Measurements from ENCODE around the gene RNF31. TPM values are rescaled to one million over a fixed set of nuclear protein-coding genes. Genes with fewer than 3 reads are reported as not detected.

Gene RNF31
- total and polyA plus RNA-seq, 2 of the 13 experiments (the other 11 are each of a cell fraction or from before 2014, with no cell fraction given) = 48.2 to 86.8 TPM

DNA sequence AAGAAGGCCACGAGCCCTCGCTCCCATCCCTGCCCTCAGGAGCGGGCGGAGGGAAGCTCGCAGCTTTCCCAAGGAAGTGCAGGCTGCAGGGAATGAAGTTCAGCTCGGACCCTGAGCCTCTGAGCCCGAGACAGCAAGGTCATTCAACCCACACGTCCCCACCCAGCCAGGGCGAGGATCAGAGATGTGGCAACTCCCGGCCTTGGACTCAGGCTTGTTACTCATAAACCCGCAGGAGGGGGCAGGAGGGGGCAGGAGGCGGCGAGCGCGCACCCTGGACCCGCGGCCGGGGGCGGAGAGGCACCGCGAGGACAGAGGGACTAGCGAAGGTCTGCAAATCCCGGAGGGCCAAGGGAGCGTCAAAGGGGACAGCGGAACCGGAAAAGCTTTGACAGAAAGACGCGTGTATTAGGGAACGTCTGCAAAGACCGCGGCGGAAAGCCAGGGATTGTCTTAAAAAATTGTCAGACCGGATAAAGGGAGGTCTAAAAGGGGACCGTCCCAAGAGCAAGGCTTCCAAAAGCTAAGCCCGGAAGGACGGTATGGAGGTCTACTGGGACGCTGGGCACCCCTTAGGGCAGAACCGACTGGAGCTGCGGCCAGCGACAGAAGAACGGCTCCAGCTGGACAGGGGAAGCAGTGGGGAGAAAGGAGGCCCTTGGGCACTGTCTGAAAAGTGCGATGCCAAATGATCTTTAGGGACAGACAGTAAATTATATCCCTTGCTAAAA is 33.3 kb upstream of the RNF31 start (continued):
- TF ChIP-seq ZNF776 (CRISPR knock-in tag; IDR thresholded peaks at IDR 0.05) = peak; percentile 89; the same call in 1 of the 2 replicates
- TF ChIP-seq HNRNPLL (IDR thresholded peaks at IDR 0.05; ENCODE audit: low read depth, low read length, poor library complexity, severe bottlenecking) = peak; percentile 14
- peak; percentile 99 for TF ChIP-seq ZNF543 (CRISPR knock-in tag; IDR thresholded peaks at IDR 0.05)
- TF ChIP-seq, protein P1, sequence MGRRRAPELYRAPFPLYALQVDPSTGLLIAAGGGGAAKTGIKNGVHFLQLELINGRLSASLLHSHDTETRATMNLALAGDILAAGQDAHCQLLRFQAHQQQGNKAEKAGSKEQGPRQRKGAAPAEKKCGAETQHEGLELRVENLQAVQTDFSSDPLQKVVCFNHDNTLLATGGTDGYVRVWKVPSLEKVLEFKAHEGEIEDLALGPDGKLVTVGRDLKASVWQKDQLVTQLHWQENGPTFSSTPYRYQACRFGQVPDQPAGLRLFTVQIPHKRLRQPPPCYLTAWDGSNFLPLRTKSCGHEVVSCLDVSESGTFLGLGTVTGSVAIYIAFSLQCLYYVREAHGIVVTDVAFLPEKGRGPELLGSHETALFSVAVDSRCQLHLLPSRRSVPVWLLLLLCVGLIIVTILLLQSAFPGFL (CRISPR knock-in tag; IDR thresholded peaks at IDR 0.05) = no peak
- no peak for TF ChIP-seq SP1 (IDR thresholded peaks at IDR 0.05)
- peak; percentile 76 for TF ChIP-seq SP1 (CRISPR knock-in tag; IDR thresholded peaks at IDR 0.05)
- TF ChIP-seq ZNF589 (CRISPR knock-in tag; conservative IDR thresholded peaks at IDR 0.05) = no peak
- TF ChIP-seq, protein P2, sequence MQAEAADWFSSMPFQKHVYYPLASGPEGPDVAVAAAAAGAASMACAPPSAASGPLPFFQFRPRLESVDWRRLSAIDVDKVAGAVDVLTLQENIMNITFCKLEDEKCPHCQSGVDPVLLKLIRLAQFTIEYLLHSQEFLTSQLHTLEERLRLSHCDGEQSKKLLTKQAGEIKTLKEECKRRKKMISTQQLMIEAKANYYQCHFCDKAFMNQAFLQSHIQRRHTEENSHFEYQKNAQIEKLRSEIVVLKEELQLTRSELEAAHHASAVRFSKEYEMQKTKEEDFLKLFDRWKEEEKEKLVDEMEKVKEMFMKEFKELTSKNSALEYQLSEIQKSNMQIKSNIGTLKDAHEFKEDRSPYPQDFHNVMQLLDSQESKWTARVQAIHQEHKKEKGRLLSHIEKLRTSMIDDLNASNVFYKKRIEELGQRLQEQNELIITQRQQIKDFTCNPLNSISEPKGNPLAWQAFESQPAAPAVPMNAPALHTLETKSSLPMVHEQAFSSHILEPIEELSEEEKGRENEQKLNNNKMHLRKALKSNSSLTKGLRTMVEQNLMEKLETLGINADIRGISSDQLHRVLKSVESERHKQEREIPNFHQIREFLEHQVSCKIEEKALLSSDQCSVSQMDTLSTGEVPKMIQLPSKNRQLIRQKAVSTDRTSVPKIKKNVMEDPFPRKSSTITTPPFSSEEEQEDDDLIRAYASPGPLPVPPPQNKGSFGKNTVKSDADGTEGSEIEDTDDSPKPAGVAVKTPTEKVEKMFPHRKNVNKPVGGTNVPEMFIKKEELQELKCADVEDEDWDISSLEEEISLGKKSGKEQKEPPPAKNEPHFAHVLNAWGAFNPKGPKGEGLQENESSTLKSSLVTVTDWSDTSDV (CRISPR knock-in tag; IDR thresholded peaks at IDR 0.05) = peak; percentile 82; the same call in 1 of the 2 replicates
- peak; percentile 100 for TF ChIP-seq YEATS4 (CRISPR knock-in tag; IDR thresholded peaks at IDR 0.05; ENCODE audit: borderline replicate concordance)
- 0 out of 2 replicates have a peak, but pooled peaks have one; percentile 96 for TF ChIP-seq HMGA1 (CRISPR knock-in tag; conservative IDR thresholded peaks at IDR 0.05)
- TF ChIP-seq ZNF331 (CRISPR knock-in tag; IDR thresholded peaks at IDR 0.05) = peak; percentile 98
- TF ChIP-seq, protein P3, sequence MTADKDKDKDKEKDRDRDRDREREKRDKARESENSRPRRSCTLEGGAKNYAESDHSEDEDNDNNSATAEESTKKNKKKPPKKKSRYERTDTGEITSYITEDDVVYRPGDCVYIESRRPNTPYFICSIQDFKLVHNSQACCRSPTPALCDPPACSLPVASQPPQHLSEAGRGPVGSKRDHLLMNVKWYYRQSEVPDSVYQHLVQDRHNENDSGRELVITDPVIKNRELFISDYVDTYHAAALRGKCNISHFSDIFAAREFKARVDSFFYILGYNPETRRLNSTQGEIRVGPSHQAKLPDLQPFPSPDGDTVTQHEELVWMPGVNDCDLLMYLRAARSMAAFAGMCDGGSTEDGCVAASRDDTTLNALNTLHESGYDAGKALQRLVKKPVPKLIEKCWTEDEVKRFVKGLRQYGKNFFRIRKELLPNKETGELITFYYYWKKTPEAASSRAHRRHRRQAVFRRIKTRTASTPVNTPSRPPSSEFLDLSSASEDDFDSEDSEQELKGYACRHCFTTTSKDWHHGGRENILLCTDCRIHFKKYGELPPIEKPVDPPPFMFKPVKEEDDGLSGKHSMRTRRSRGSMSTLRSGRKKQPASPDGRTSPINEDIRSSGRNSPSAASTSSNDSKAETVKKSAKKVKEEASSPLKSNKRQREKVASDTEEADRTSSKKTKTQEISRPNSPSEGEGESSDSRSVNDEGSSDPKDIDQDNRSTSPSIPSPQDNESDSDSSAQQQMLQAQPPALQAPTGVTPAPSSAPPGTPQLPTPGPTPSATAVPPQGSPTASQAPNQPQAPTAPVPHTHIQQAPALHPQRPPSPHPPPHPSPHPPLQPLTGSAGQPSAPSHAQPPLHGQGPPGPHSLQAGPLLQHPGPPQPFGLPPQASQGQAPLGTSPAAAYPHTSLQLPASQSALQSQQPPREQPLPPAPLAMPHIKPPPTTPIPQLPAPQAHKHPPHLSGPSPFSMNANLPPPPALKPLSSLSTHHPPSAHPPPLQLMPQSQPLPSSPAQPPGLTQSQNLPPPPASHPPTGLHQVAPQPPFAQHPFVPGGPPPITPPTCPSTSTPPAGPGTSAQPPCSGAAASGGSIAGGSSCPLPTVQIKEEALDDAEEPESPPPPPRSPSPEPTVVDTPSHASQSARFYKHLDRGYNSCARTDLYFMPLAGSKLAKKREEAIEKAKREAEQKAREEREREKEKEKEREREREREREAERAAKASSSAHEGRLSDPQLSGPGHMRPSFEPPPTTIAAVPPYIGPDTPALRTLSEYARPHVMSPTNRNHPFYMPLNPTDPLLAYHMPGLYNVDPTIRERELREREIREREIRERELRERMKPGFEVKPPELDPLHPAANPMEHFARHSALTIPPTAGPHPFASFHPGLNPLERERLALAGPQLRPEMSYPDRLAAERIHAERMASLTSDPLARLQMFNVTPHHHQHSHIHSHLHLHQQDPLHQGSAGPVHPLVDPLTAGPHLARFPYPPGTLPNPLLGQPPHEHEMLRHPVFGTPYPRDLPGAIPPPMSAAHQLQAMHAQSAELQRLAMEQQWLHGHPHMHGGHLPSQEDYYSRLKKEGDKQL (CRISPR knock-in tag; IDR thresholded peaks at IDR 0.05; ENCODE audit: low read depth) = peak; percentile 93
- peak; percentile 62 for TF ChIP-seq ZKSCAN1 (IDR thresholded peaks at IDR 0.05; ENCODE audit: low read length)
- peak; percentile 95 for TF ChIP-seq TBL1XR1 (IDR thresholded peaks at IDR 0.05; ENCODE audit: borderline replicate concordance, low read length, partially characterized antibody)
- TF ChIP-seq ZNF205 (CRISPR knock-in tag; IDR thresholded peaks at IDR 0.05) = peak; percentile 98
- TF ChIP-seq ARNT2 (CRISPR knock-in tag; IDR thresholded peaks at IDR 0.05; ENCODE audit: low read depth) = peak; percentile 97
- TF ChIP-seq RFXAP (CRISPR knock-in tag; IDR thresholded peaks at IDR 0.05; ENCODE audit: borderline replicate concordance) = peak; percentile 95; the same call in 1 of the 2 replicates
- peak; percentile 93 for TF ChIP-seq NFKBIZ (CRISPR knock-in tag; IDR thresholded peaks at IDR 0.05)
- no peak for TF ChIP-seq ZNF850 (CRISPR knock-in tag; conservative IDR thresholded peaks at IDR 0.05)
- TF ChIP-seq HOXA5 (CRISPR knock-in tag; IDR thresholded peaks at IDR 0.05) = peak; percentile 98
- TF ChIP-seq, protein P4, sequence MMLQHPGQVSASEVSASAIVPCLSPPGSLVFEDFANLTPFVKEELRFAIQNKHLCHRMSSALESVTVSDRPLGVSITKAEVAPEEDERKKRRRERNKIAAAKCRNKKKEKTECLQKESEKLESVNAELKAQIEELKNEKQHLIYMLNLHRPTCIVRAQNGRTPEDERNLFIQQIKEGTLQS (CRISPR knock-in tag; IDR thresholded peaks at IDR 0.05) = peak; percentile 83
- no peak for TF ChIP-seq CENPX (CRISPR knock-in tag; IDR thresholded peaks at IDR 0.05)

All from HepG2 (cell line).